IPS-18c (cell line): ENCODE data around the gene EPS8.

ENCODE experiments used
- H3K4me3 ChIP-seq: 2 replicates; pipeline ENCODE4 v1.7.0; 2013; ENCODE audit warnings: low read depth, mild to moderate bottlenecking, low read length, moderate library complexity; ENCODE audit not compliant: insufficient read depth
- H3K9me3 ChIP-seq: one replicate; pipeline ENCODE4 v1.6.1; 2013; ENCODE audit warnings: mild to moderate bottlenecking, low read length, moderate library complexity; ENCODE audit not compliant: control insufficient read depth, insufficient read depth

EPS8 gene

GRCh38 chr12:15710860-15711510 is 78.2 kb downstream of the EPS8 start:
- no peak overlapping the region for H3K4me3 ChIP-seq

GRCh38 chr12:15709551-15709950 is 79.6 kb downstream of the EPS8 start:
- Histone ChIP-seq H3K4me3 (no peak overlapping the region), H3K9me3 (no peaks in the 10 kb centered on the region)

More at GRCh38 chr12:15710860-15711510, 78.2 kb downstream of the EPS8 start:
- no peaks in the 10 kb centered on the region for H3K9me3 ChIP-seq

GRCh38 chr12:15708396-15709076 is 80.7 kb downstream of the EPS8 start:
- H3K4me3 ChIP-seq = no peak overlapping the region
- H3K9me3 ChIP-seq = no peaks in the 10 kb centered on the region

- Histone ChIP-seq H3K9me3 (no peaks in the 10 kb centered on the region), H3K4me3 (no peak overlapping the region)
Measured at GRCh38 chr12:15707516-15708199, 81.5 kb downstream of the EPS8 start.

- H3K4me3 ChIP-seq = no peak overlapping the region
- H3K9me3 ChIP-seq = no peaks in the 10 kb centered on the region
Measured at GRCh38 chr12:15706010-15706676, 83.0 kb downstream of the EPS8 start.

- Histone ChIP-seq H3K4me3 (no peak overlapping the region), H3K9me3 (no peaks in the 10 kb centered on the region)
Measured at GRCh38 chr12:15705606-15706005, 83.6 kb downstream of the EPS8 start.

- H3K4me3 ChIP-seq = no peak overlapping the region
Measured at GRCh38 chr12:15702276-15702675, 86.9 kb downstream of the EPS8 start.

GRCh38 chr12:15701631-15702156 is 87.5 kb downstream of the EPS8 start:
- Histone ChIP-seq H3K9me3 (no peaks in the 10 kb centered on the region), H3K4me3 (no peak overlapping the region)

More at GRCh38 chr12:15702276-15702675, 86.9 kb downstream of the EPS8 start:
- H3K9me3 ChIP-seq = no peaks in the 10 kb centered on the region

- Histone ChIP-seq H3K4me3 (no peak overlapping the region), H3K9me3 (no peaks in the 10 kb centered on the region)
Measured at GRCh38 chr12:15701206-15701605, 88.0 kb downstream of the EPS8 start.

- H3K9me3 ChIP-seq = no peaks in the 10 kb centered on the region
- no peak overlapping the region for H3K4me3 ChIP-seq
Measured at GRCh38 chr12:15700595-15700994, 88.6 kb downstream of the EPS8 start.

- Histone ChIP-seq H3K9me3 (no peaks in the 10 kb centered on the region), H3K4me3 (no peak overlapping the region)
Measured at GRCh38 chr12:15699886-15700285, 89.3 kb downstream of the EPS8 start.

- H3K4me3 ChIP-seq = no peak overlapping the region
- H3K9me3 ChIP-seq = no peaks in the 10 kb centered on the region
Measured at GRCh38 chr12:15698377-15698871, 90.8 kb downstream of the EPS8 start.

- Histone ChIP-seq H3K4me3 (no peak overlapping the region), H3K9me3 (no peaks in the 10 kb centered on the region)
Measured at GRCh38 chr12:15697201-15697600, 92.0 kb downstream of the EPS8 start.

GRCh38 chr12:15693228-15693911 is 95.8 kb downstream of the EPS8 start:
- H3K9me3 ChIP-seq = no peaks in the 10 kb centered on the region
- H3K4me3 ChIP-seq = no peak overlapping the region

- no peaks in the 10 kb centered on the region for H3K9me3 ChIP-seq
- no peak overlapping the region for H3K4me3 ChIP-seq
Measured at GRCh38 chr12:15691388-15691787, 97.8 kb downstream of the EPS8 start.

GRCh38 chr12:15690320-15690719 is 98.9 kb downstream of the EPS8 start:
- H3K4me3 ChIP-seq = no peak overlapping the region
- H3K9me3 ChIP-seq = no peaks in the 10 kb centered on the region

GRCh38 chr12:15689751-15690191 is 99.4 kb downstream of the EPS8 start:
- H3K4me3 ChIP-seq = no peak overlapping the region
- H3K9me3 ChIP-seq = no peaks in the 10 kb centered on the region
